HCT116 (cell line): ENCODE measurements around the gene GPR171.

ENCODE experiments used
- ATF3 ChIP-seq: IDR thresholded peaks from 2 replicates; pipeline ENCODE4 v1.6.1; 2012
- CTCF ChIP-seq, 3 experiments: fragments of 200-600 bp in 1 of 3; sonication (generic) in 1 of 3; IDR thresholded peaks in 2 of 3; conservative IDR thresholded peaks in 1 of 3; 2 replicates each; pipeline ENCODE4 v1.5.1; 2012 to 2017; ENCODE audit warnings: low read depth in 2 of 3, low read length in 2 of 3, antibody characterized with exemption in 1 of 3, borderline replicate concordance in 1 of 3, control low read depth in 1 of 3, mild to moderate bottlenecking in 1 of 3, mixed read lengths in 1 of 3, mixed run types in 1 of 3, moderate library complexity in 1 of 3; ENCODE audit not compliant: insufficient read depth in 1 of 3
- EGR1 ChIP-seq: IDR thresholded peaks from 2 replicates; pipeline ENCODE4 v1.6.1; 2012; ENCODE audit warnings: low read depth
- EZH2 ChIP-seq: fragments of 200-600 bp; sonication (generic); IDR thresholded peaks from 2 replicates; pipeline ENCODE4 v1.6.1; 2017; ENCODE audit warnings: antibody characterized with exemption, mixed run types
- EZH2phosphoT487 ChIP-seq: fragments of 200-600 bp; IDR thresholded peaks from 2 replicates; pipeline ENCODE4 v1.6.1; 2018; ENCODE audit warnings: antibody characterized with exemption, borderline replicate concordance
- JUND ChIP-seq: IDR thresholded peaks from 2 replicates; pipeline ENCODE4 v1.6.1; 2012
- MAX ChIP-seq: IDR thresholded peaks from 2 replicates; pipeline ENCODE4 v1.6.1; 2012
- POLR2A ChIP-seq: IDR thresholded peaks from 2 replicates; pipeline ENCODE4 v1.7.0; 2011; ENCODE audit warnings: borderline replicate concordance; ENCODE audit not compliant: insufficient read depth, insufficient read length; ENCODE audit errors: extremely low read depth
- RAD21 ChIP-seq: IDR thresholded peaks from 2 replicates; pipeline ENCODE4 v1.6.1; 2012; ENCODE audit warnings: low read depth, mild to moderate bottlenecking
- REST ChIP-seq: IDR thresholded peaks from 2 replicates; pipeline ENCODE4 v1.6.1; 2012; ENCODE audit warnings: low read depth
- SRF ChIP-seq: IDR thresholded peaks from 2 replicates; pipeline ENCODE4 v1.6.1; 2012; ENCODE audit warnings: low read depth
- YY1 ChIP-seq: IDR thresholded peaks from 2 replicates; pipeline ENCODE4 v1.6.1; 2011; ENCODE audit warnings: low read length, low read depth, moderate library complexity, mild to moderate bottlenecking; ENCODE audit not compliant: insufficient replicate concordance; ENCODE audit errors: extremely low read depth
- ZBTB33 ChIP-seq: IDR thresholded peaks from 2 replicates; pipeline ENCODE4 v1.6.1; 2011; ENCODE audit warnings: mild to moderate bottlenecking, low read length, moderate library complexity; ENCODE audit not compliant: insufficient replicate concordance; ENCODE audit errors: extremely low read depth
- ZNF274 ChIP-seq: fragments of 200-500 bp; sonication (Bioruptor generic); IDR thresholded peaks from 2 replicates; pipeline ENCODE4 v1.6.1; 2014; ENCODE audit warnings: mild to moderate bottlenecking, low read depth, low read length, inconsistent platforms

GRCh38 chr3:151204530-151205402 lies 1.8 kb upstream of the GPR171 start:
- TF ChIP-seq EGR1: no peak
- no peak for TF ChIP-seq ZNF274
- no peak for TF ChIP-seq REST
- TF ChIP-seq CTCF (IDR thresholded peaks at IDR 0.05 in 2 of 3, conservative IDR thresholded peaks at IDR 0.05 in 1 of 3; ENCODE audit: borderline replicate concordance in 1 of 3, insufficient read depth in 1 of 3, low read depth in 2 of 3, low read length in 2 of 3): no peak
- TF ChIP-seq EZH2: no peak
- no peak for TF ChIP-seq SRF
- TF ChIP-seq POLR2A: no peak
- TF ChIP-seq RAD21: no peak
- no peak for TF ChIP-seq MAX
- no peak for TF ChIP-seq JUND
- TF ChIP-seq ZBTB33: no peak
- TF ChIP-seq ATF3: no peak
- no peak for TF ChIP-seq YY1
- TF ChIP-seq EZH2phosphoT487: no peak
